CD8-positive, alpha-beta memory T cell (primary cell): ENCODE results near the gene BRD4. TPM values are rescaled to one million over a fixed set of nuclear protein-coding genes. Genes with fewer than 3 reads are reported as not detected.

ENCODE experiments used
- CTCF ChIA-PET: fragments of 350-600 bp; sonication (Branson Sonifier 250); formaldehyde crosslinking; loops from one replicate; lab custom pipeline; 2021; ENCODE audit warnings: antibody characterized with exemption; lab: Charles Lee
- POLR2A ChIA-PET: fragments of 350-600 bp; sonication (Branson Sonifier 250); formaldehyde crosslinking; loops from one replicate; lab custom pipeline; 2021; ENCODE audit warnings: antibody characterized with exemption; lab: Charles Lee
- DNase-seq, 5 donors: peaks; one replicate each; pipeline versions ENCODE4 v3.0.0 to v3.0.0-alpha.2; 2020 to 2022; ENCODE audit warnings: mixed read lengths in 1 of 5
- H3K27ac ChIP-seq: one replicate; pipeline ENCODE4 v1.7.0; 2013; ENCODE audit warnings: low read depth, mild to moderate bottlenecking, low read length, moderate library complexity
- H3K27me3 ChIP-seq: 2 replicates; pipeline ENCODE4 v1.7.0; 2013; ENCODE audit warnings: low read length, mild to moderate bottlenecking; ENCODE audit not compliant: insufficient read depth, poor library complexity, severe bottlenecking
- H3K36me3 ChIP-seq: 2 replicates; pipeline ENCODE4 v1.7.0; 2013; ENCODE audit warnings: mild to moderate bottlenecking, low read length, moderate library complexity; ENCODE audit not compliant: insufficient read depth
- H3K4me1 ChIP-seq: 2 replicates; pipeline ENCODE4 v1.7.0; 2013; ENCODE audit warnings: mild to moderate bottlenecking, low read length, moderate library complexity; ENCODE audit not compliant: insufficient read depth
- H3K4me3 ChIP-seq: 2 replicates; pipeline ENCODE4 v1.7.0; 2013; ENCODE audit warnings: mild to moderate bottlenecking, low read length
- H3K9me3 ChIP-seq: 2 replicates; pipeline ENCODE4 v1.7.0; 2013; ENCODE audit warnings: mild to moderate bottlenecking, low read length
- H3K27ac Mint-ChIP-seq, 8 donors: one replicate each; pipeline ENCODE4 v1.8.0; 2020 to 2021; ENCODE audit warnings: mixed read lengths in 8 of 8, mild to moderate bottlenecking in 6 of 8, inconsistent platforms in 3 of 8, moderate library complexity in 3 of 8
- H3K27me3 Mint-ChIP-seq, 2 donors: one replicate each; pipeline ENCODE4 v1.8.0; 2020 to 2021; ENCODE audit warnings: mixed read lengths in 2 of 2, mild to moderate bottlenecking in 1 of 2, moderate library complexity in 1 of 2
- H3K36me3 Mint-ChIP-seq, 3 donors: one replicate each; pipeline ENCODE4 v1.8.0; 2020 to 2021; ENCODE audit warnings: mixed read lengths in 3 of 3, inconsistent platforms in 1 of 3, mild to moderate bottlenecking in 1 of 3
- H3K4me1 Mint-ChIP-seq, 3 donors: one replicate each; pipeline ENCODE4 v1.8.0; 2020 to 2021; ENCODE audit warnings: mixed read lengths in 3 of 3, inconsistent platforms in 1 of 3, mild to moderate bottlenecking in 1 of 3
- H3K4me3 Mint-ChIP-seq, 7 donors: one replicate each; pipeline ENCODE4 v1.8.0; 2020 to 2021; ENCODE audit warnings: mixed read lengths in 7 of 7, mild to moderate bottlenecking in 6 of 7, moderate library complexity in 4 of 7, inconsistent platforms in 2 of 7
- H3K9me3 Mint-ChIP-seq, 5 donors: one replicate each; pipeline ENCODE4 v1.8.0; 2020 to 2022; ENCODE audit warnings: mixed read lengths in 5 of 5, mild to moderate bottlenecking in 3 of 5, moderate library complexity in 2 of 5, inconsistent platforms in 1 of 5
- polyA plus RNA-seq: library from polyadenylated mRNA; unstranded; fragments of 300-500 nt; fragmentation: Illumina TruSeq; gene quantifications from one replicate; pipeline ENCODE4 v1.2.3, GENCODE V29; 2021
- total RNA-seq, 2 experiments: library from RNA; stranded (reverse); gene quantifications; one replicate each; pipeline ENCODE4 v1.2.3, GENCODE V29; 2021

The BRD4 gene
- total and polyA plus RNA-seq, 3 experiments from 2014 or later, result 35.3 to 109 (median 101) TPM

- H3K27ac ChIP-seq, result no peak overlapping the region
- POLR2A ChIA-PET, result no interaction called here
- peaks cover 0 to 2% (median 0%) of the 10 kb centered on the region in 5 donors for H3K9me3 Mint-ChIP-seq
- no peaks in the 10 kb centered on the region for H3K27me3 ChIP-seq
- H3K9me3 ChIP-seq, result no peaks in the 10 kb centered on the region
- CTCF ChIA-PET, result no interaction called here
- no peaks in the 10 kb centered on the region for H3K36me3 Mint-ChIP-seq
- no peak overlapping the region for H3K4me3 ChIP-seq
- H3K4me3 Mint-ChIP-seq, result no peak overlapping the region
- no peaks in the 10 kb centered on the region for H3K4me1 ChIP-seq
- H3K4me1 Mint-ChIP-seq, result no peaks in the 10 kb centered on the region
- H3K36me3 ChIP-seq, result no peaks in the 10 kb centered on the region
- DNase-seq, result no peak
- H3K27me3 Mint-ChIP-seq, result peaks cover 1 to 4% of the 10 kb centered on the region in 2 donors
- H3K27ac Mint-ChIP-seq, result no peak overlapping the region
Observed at GRCh38 chr19:15216363-15216762, 116.0 kb downstream of the BRD4 start.

GRCh38 chr19:15213715-15214381, 118.5 kb downstream of the BRD4 start:
- no peaks in the 10 kb centered on the region for H3K36me3 Mint-ChIP-seq
- no peak overlapping the region for H3K27ac Mint-ChIP-seq
- Histone ChIP-seq H3K4me1 (no peaks in the 10 kb centered on the region), H3K36me3 (no peaks in the 10 kb centered on the region), H3K27ac (no peak overlapping the region), H3K27me3 (no peaks in the 10 kb centered on the region), H3K9me3 (no peaks in the 10 kb centered on the region), H3K4me3 (no peak overlapping the region)
- H3K27me3 Mint-ChIP-seq, result no peaks in the 10 kb centered on the region
- H3K4me1 Mint-ChIP-seq, result no peaks in the 10 kb centered on the region
- CTCF ChIA-PET, result no interaction called here
- H3K9me3 Mint-ChIP-seq, result peaks cover 0 to 2% (median 0%) of the 10 kb centered on the region in 5 donors
- POLR2A ChIA-PET, result no interaction called here
- no peak for DNase-seq
- H3K4me3 Mint-ChIP-seq, result no peak overlapping the region

- Histone ChIP-seq H3K4me3 (no peak overlapping the region), H3K27me3 (no peaks in the 10 kb centered on the region), H3K4me1 (no peaks in the 10 kb centered on the region), H3K9me3 (no peaks in the 10 kb centered on the region), H3K36me3 (no peaks in the 10 kb centered on the region), H3K27ac (no peak overlapping the region)
- no peak for DNase-seq
- Mint-ChIP-seq H3K36me3 (no peaks in the 10 kb centered on the region), H3K4me1 (no peaks in the 10 kb centered on the region), H3K9me3 (peaks cover 0 to 2% (median 0%) of the 10 kb centered on the region in 5 donors), H3K4me3 (no peak overlapping the region), H3K27ac (no peak overlapping the region), H3K27me3 (peaks cover 0 to 2% of the 10 kb centered on the region in 2 donors)
- ChIA-PET POLR2A (no interaction called here), CTCF (no interaction called here)
Observed at GRCh38 chr19:15212711-15213110, 119.6 kb downstream of the BRD4 start.

GRCh38 chr19:15210323-15210781, 122.0 kb downstream of the BRD4 start:
- no peaks in the 10 kb centered on the region for H3K27me3 ChIP-seq
- ChIA-PET POLR2A (no interaction called here), CTCF (no interaction called here)
- DNase-seq, result no peak
- no peak overlapping the region for H3K4me3 ChIP-seq
- H3K27me3 Mint-ChIP-seq, result peaks cover 2 to 17% of the 10 kb centered on the region in 2 donors
- H3K36me3 Mint-ChIP-seq, result no peaks in the 10 kb centered on the region
- H3K4me1 ChIP-seq, result no peaks in the 10 kb centered on the region
- H3K4me3 Mint-ChIP-seq, result no peak overlapping the region
- H3K27ac Mint-ChIP-seq, result peak overlapping the region in 1 of 8 donors; percentile 80
- H3K36me3 ChIP-seq, result no peaks in the 10 kb centered on the region
- H3K9me3 Mint-ChIP-seq, result peaks cover 0 to 2% (median 0%) of the 10 kb centered on the region in 5 donors
- no peaks in the 10 kb centered on the region for H3K9me3 ChIP-seq
- no peak overlapping the region for H3K27ac ChIP-seq
- H3K4me1 Mint-ChIP-seq, result no peaks in the 10 kb centered on the region

- Mint-ChIP-seq H3K27ac (peak overlapping the region in 1 of 8 donors; percentile 60), H3K4me1 (peaks cover 19 to 28% (median 20%) of the 10 kb centered on the region in 3 donors), H3K4me3 (peak overlapping the region in 5 of 7 donors; percentile 12 to 65 (median 47)), H3K27me3 (peaks cover 48 to 61% of the 10 kb centered on the region in 2 donors), H3K9me3 (peaks cover 0 to 3% (median 0%) of the 10 kb centered on the region in 5 donors), H3K36me3 (peaks cover 0 to 5% (median 0%) of the 10 kb centered on the region in 3 donors)
- Histone ChIP-seq H3K4me3 (no peak overlapping the region), H3K27ac (no peak overlapping the region), H3K36me3 (no peaks in the 10 kb centered on the region), H3K9me3 (no peaks in the 10 kb centered on the region), H3K4me1 (no peaks in the 10 kb centered on the region), H3K27me3 (peaks cover 16% of the 10 kb centered on the region)
- no peak for DNase-seq
- ChIA-PET POLR2A (no interaction called here), CTCF (no interaction called here)
Observed at GRCh38 chr19:15201374-15202023, 130.8 kb downstream of the BRD4 start.

- Mint-ChIP-seq H3K4me1 (peaks cover 19 to 30% (median 20%) of the 10 kb centered on the region in 3 donors), H3K9me3 (peaks cover 0 to 3% (median 0%) of the 10 kb centered on the region in 5 donors), H3K27me3 (peaks cover 50 to 57% of the 10 kb centered on the region in 2 donors), H3K27ac (peak within 1 kb of the TSS in 1 of 8 donors; percentile 60), H3K4me3 (peak within 1 kb of the TSS in 6 of 7 donors; percentile 12 to 65 (median 48)), H3K36me3 (peaks cover 0 to 5% (median 0%) of the 10 kb centered on the region in 3 donors)
- DNase-seq, result no peak
- Histone ChIP-seq H3K9me3 (no peaks in the 10 kb centered on the region), H3K4me3 (no peak within 1 kb of the TSS), H3K27me3 (peaks cover 24% of the 10 kb centered on the region), H3K27ac (no peak within 1 kb of the TSS), H3K4me1 (no peaks in the 10 kb centered on the region), H3K36me3 (no peaks in the 10 kb centered on the region)
- ChIA-PET POLR2A (no interaction called here), CTCF (no interaction called here)
Observed at GRCh38 chr19:15200553-15201364, 131.6 kb downstream of the BRD4 start, which contains the start of gene NOTCH3. NOTCH3 (minus strand) TSS chr19:15200995; CDS start chr19:15200905, 90 bp downstream.

- Mint-ChIP-seq H3K36me3 (peaks cover 0 to 5% (median 0%) of the 10 kb centered on the region in 3 donors), H3K27ac (peak overlapping the region in 2 of 8 donors; percentile 47 to 79), H3K4me1 (peaks cover 21 to 34% (median 21%) of the 10 kb centered on the region in 3 donors), H3K9me3 (peaks cover 0 to 3% (median 0%) of the 10 kb centered on the region in 5 donors), H3K4me3 (peak overlapping the region in 5 of 7 donors; percentile 56 to 63 (median 58)), H3K27me3 (peaks cover 51 to 54% of the 10 kb centered on the region in 2 donors)
- Histone ChIP-seq H3K36me3 (no peaks in the 10 kb centered on the region), H3K4me3 (no peak overlapping the region), H3K27ac (no peak overlapping the region), H3K4me1 (no peaks in the 10 kb centered on the region), H3K9me3 (no peaks in the 10 kb centered on the region), H3K27me3 (peaks cover 24% of the 10 kb centered on the region)
- ChIA-PET CTCF (no interaction called here), POLR2A (no interaction called here)
- DNase-seq, result no peak
Observed at GRCh38 chr19:15199661-15200552, 132.4 kb downstream of the BRD4 start.
